DMS114 treated with DMSO at 0.1 percent for 48 hours (cell line): Measurements from ENCODE around the gene HSFX1.

Source experiments
- DNase-seq: peaks from one replicate; lab custom pipeline; 2025; ENCODE audit not compliant: unreplicated experiment; lab: John Stamatoyannopoulos, UW

HSFX1 gene

GRCh38 chrX:149803458-149804062 lies 29.7 kb downstream of the HSFX1 start:
- DNase-seq = no peak

GRCh38 chrX:149804102-149804501 lies 30.2 kb downstream of the HSFX1 start:
- DNase-seq = no peak

- DNase-seq = no peak
Measured at GRCh38 chrX:149807747-149808458, 34.0 kb downstream of the HSFX1 start.

GRCh38 chrX:149818652-149819051 lies 44.8 kb downstream of the HSFX1 start:
- no peak for DNase-seq

- DNase-seq = no peak
Measured at GRCh38 chrX:149819371-149819770, 45.5 kb downstream of the HSFX1 start.

GRCh38 chrX:149825424-149825823 lies 51.6 kb downstream of the HSFX1 start:
- no peak for DNase-seq
